HK-2 (cell line): Measurements from ENCODE around the gene ZNF267.
"Not testable (repeated sequence)": the region's sequence is repeated elsewhere in the genome, so short reads cannot be mapped to it uniquely, and the experiment has no call there.

ENCODE experiments used
- DNase-seq: peaks from one replicate; pipeline ENCODE4 v3.0.0-alpha.2; 2018; ENCODE audit not compliant: unreplicated experiment

The ZNF267 gene

DNA sequence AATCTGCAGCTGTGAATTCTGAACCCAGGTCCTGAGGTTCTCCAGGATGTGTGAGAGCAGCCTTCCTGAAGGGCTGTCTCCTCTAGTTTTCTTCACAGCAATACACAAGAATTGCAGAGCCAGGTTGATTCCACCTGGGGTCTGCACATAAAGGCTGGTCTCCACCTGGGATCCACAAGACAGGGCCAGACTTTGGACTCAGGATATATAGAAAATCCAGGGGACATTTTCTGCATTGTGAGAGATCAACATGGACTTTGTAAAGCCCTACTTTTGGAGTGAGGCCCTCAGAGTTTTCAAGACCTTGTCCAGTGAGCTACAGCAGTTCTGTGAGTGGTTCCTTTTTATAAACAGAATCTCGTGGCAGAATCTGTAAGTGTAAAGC, 6.3 kb downstream of the ZNF267 start:
- no peak for DNase-seq

DNA sequence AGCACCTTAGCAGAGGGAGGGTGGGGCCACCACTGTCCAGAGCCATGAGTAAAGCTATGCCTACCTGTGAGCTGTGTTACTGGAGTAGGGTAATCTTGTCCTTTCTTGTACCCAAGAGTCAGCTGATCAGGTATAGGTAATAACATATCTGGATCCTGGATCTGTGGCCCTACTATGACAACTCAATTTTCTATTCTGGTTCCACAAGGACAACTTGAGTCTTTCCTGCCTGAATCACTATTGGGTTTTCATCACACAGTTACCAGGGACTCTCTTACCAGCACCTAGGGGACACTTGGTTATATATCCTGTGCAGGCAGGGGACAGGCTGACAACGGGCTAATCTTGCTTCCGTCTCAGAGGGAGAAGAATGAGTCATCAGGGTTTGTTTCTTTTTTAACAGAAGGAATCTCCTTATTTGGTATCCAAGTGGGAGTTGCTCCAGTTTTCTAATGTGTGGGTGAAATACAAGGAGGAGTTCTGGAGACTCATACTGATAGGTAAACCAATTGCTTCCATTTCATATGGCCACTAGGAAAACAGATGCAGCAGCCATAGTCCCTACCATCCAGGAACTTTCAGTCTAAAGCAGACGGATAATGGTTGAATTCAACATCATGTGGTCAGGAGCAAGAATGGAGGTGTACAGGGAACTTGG, 6.8 kb downstream of the ZNF267 start:
- no peak for DNase-seq

DNA sequence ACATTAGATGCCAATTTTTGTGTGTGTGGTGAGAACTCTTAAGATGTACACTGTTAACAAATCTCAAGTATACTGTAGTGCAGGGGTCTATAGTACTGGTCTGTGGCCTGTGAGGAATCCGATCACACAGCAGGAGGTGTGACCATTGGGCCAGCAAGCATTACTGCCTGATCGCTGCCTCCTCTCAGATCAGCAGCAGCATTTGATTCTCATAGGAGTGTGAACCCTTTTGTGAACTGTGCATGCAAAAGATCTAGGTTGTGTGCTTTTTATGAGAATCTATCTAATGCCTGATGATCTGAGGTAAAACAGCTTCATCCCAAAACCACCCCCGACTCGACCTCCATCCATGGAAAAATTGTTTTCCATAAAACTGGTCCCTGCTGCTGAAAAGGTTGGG, 12.6 kb downstream of the ZNF267 start:
- no peak for DNase-seq

DNA sequence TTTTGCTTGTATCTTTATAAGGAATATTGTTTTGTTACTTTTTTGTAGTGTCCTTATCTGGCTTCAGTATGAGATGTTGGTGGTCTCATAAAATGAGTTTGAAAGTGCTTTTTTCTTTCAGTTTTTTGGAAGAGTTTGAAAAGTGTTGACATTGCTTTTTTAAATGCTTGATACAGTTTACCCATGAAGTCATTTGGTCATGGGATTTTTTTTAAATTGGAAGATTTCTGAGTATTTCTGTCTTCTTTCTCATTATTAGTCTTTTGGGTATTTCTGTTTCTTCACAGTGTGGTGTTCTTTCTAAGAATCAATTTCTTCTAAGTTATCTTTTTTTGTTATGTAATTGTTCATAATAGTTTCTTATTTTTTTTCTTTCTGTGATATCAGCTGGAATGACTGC, 15.1 kb downstream of the ZNF267 start:
- DNase-seq, result no peak

DNA sequence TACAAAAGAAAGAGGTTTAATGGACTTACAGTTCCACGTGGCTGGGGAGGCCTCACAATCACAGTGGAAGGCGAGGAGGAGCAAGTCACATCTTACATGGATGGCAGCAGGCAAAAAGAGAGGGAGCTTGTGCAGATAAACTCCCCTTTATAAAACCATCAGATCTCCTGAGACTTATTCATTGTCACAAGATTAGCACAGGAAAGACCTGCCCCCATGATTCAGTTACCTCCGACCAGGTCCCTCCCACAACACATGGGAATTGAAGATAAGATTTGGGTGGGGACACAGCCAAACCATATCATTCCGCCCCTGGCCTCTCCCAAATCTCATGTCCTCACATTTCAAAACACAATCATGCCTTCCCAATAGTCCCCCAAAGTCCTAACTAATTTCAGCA, 18.5 kb downstream of the ZNF267 start:
- not testable (repeated sequence) for DNase-seq

DNA sequence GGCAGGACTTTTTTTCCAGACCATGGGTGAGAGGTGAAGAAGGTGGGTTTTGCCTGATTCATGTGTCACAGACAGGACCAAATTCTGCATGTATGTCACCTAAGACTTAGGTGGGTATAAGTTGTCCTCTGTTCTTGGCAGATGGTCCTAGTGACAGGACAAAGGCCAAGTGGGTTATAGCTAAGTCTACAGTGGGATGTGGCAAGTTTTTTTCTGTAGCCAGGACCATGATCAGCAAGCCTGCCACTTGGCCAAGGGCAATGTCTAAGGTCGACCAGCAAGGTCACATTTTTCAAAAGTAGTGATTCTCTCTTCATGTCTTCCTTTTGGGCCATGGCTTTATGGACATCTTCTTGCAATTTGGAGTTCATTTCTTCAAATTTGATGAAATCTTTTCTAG, 20.2 kb downstream of the ZNF267 start:
- DNase-seq, result no peak

DNA sequence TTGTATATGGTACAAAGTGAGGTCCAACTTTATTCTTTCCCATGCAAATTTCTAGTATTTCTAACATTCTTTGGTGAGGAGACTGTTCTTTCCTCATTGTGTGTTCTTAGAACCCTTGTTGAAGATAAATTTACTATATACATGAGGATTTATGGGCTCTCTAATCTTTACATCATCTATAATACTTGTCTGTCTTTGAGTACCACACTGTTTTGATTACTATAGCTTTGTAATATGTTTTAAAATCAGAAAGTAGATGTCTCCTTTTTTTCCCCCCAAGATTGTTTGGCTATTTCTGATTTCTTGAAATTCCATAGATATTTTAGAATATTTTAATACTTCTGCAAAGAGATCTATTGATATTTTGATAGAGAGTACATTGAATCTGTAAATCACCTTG, 23.7 kb downstream of the ZNF267 start:
- DNase-seq, result no peak

DNA sequence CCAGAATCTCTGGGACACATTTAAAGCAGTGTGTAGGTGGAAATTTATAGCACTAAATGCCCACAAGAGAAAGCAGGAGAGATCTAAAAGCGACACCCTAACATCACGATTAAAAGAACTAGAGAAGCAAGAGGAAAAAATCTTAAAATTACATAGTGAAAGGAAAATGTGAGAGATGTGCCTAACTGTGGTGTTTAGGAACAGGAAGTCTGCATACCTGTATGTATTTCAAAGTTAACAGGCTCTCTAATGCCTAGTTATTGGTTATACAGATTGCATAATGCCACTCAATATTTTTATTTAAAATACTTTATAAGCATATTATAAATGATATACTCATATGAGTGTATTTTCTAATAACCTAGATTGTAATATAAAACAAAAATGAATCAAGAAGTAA, 25.9 kb downstream of the ZNF267 start:
- no peak for DNase-seq

DNA sequence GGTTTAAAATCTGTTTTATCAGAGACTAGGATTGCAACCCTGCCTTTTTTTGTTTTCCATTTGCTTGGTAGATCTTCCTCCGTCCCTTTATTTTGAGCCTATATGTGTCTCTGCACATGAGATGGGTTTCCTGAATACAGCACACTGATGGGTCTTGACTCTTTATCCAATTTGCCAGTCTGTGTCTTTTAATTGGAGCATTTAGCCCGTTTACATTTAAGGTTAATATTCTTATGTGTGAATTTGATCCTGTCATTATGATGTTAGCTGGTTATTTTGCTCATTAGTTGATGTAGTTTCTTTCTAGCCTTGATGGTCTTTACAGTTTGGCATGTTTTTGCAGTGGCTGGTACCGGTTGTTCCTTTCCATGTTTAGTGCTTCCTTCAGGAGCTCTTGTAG, 31.0 kb downstream of the ZNF267 start:
- DNase-seq, result not testable (repeated sequence)

DNA sequence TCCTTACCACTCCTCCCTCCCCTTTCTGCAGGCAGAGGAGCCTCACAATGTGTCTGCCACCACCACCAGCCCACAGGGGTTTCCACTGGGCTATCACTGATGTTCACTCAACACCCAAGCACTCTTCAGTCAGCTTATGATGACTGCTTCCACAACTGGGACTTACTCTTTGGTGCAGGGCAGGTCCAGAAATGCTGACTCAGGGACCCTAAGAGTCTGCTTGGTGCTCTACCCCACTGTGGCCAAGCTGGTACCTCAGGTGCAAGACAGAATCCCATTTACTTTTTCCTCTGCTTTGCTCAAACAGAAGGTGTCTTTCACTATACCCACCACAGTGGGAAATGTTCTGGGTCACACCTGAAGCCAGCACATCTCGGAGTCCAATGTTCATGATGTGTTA, 40.1 kb downstream of the ZNF267 start:
- DNase-seq, result no peak

DNA sequence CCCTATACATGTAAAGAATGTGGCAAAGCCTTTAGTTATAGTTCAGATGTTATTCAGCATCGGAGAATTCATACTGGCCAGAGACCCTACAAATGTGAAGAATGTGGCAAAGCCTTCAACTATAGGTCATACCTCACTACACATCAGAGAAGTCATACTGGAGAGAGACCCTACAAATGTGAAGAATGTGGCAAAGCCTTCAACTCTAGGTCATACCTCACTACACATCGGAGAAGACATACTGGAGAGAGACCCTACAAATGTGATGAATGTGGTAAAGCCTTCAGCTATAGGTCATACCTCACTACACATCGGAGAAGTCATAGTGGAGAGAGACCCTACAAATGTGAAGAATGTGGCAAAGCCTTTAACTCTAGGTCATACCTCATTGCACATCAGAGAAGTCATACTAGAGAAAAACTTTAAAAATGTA, 42.5 kb downstream of the ZNF267 start:
- no peak for DNase-seq

DNA sequence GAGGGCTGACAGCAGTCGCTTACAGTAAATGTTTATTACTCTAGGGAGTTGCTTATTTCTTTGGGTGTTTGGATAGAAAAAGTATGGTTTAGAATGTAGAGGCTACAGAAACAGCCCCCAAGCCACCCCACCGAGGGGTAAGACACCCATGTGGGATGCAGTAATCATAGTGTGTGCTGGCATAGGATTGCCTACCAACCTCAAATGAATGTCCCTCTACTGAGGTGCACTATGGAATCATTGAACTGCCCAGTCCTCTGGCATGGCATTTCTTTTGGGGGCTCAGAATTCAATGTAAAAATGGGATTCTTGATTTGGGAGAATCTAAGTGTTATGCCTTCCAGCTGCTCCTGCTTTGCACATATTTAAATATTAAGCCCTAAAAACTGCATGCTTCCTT, 46.8 kb downstream of the ZNF267 start:
- no peak for DNase-seq

DNA sequence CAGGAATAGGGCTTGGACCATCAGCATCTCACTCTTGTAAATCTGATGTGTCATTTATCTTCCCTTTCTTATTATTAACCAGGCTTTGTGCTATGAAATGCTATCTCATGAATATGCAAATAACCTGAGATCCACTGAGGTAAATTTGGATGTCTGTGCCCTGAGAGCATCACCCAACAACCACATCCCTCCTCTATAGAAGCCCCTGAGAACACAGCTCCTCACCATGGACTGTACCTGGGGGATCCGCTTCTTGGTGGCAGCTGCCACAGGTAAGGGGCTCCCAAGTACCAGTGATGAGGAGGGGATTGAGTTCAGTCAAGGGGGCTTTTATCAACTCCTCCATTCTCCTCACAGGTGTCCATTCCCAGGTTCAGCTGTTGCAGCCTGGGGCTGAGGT, 78.2 kb downstream of the ZNF267 start:
- not testable (repeated sequence) for DNase-seq

DNA sequence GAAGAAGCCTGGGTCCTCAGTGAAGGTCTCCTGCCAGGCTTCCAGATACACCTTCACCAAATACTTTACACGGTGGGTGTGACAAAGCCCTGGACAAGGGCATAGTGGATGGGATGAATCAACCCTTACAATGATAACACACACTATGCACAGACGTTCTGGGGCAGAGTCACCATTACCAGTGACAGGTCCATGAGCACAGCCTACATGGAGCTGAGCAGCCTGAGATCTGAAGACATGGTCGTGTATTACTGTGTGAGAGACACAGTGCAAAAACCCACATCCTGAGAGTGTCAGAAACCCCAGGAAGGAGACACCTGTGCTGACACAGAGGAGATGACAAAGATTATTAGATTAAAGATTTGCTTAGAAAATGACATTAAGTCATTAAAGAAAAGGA, 78.6 kb downstream of the ZNF267 start:
- not testable (repeated sequence) for DNase-seq

DNA sequence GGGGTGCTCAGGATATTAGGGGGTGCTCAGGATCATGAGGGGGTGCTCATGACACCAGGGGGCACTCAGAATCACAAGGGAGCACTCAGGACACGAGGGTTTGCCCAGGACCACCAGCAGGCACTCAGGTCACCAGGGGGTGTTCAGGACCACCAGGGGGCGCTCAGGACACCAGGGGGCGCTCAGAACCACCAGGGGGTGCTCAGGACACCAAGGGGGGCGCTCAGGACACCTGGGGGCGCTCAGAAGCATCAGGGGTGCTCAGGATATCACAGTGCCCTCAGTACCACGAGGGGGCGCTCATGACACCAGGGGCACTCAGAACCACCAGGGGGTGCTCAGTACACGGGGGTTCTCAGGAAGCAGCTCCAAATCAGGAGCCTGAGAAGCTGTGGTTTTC, 82.6 kb downstream of the ZNF267 start:
- DNase-seq, result not testable (repeated sequence)

DNA sequence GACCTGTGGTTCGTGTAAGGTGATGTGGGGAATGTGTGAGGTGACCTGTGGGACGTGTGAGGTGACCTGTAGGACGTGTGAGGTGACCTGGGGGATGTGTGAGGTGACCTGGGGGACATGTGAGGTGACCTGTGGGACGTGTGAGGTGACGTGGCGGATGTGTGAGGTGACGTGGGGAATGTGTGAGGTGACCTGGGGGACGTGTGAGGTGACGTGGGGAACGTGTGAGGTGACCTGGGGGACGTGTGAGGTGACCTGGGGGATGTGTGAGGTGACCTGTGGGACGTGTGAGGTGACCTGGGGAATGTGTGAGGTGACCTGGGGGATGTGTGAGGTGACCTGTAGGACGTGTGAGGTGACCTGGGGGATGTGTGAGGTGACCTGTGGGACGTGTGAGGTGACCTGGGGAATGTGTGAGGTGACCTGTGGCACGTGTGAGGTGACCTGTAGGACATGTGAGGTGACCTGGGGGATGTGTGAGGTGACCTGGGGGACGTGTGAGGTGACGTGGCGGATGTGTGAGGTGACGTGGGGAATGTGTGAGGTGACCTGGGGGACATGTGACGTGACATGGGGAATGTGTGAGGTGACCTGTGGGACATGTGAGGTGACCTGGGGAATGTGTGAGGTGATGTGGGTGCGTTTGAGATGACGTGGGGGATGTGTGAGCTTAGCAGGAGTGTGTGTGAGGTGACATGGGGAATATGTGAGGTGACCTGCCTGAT, 86.7 kb downstream of the ZNF267 start:
- DNase-seq, result not testable (repeated sequence)
